OCI-LY3 (cell line): Measurements from ENCODE around the gene CDK5R2.

Source experiments
- H2AFZ ChIP-seq: fragments of 200-600, 300-600 bp; shearing (Covaris generic); 2 replicates; pipeline ENCODE4 v1.6.0; 2014; ENCODE audit warnings: antibody characterized with exemption, low read depth, low read length
- H3K27ac ChIP-seq: fragments of 200-600, 300-600 bp; sonication (generic); 2 replicates; pipeline ENCODE4 v1.5.1; 2014; ENCODE audit warnings: mild to moderate bottlenecking, low read length, moderate library complexity, mixed read lengths
- H3K27me3 ChIP-seq: fragments of 200-600, 300-600 bp; sonication (generic); 2 replicates; pipeline ENCODE4 v1.6.1; 2014; ENCODE audit warnings: low read depth, low read length, mixed read lengths
- H3K36me3 ChIP-seq: fragments of 200-600, 300-600 bp; sonication (generic); replicated peaks from 2 replicates; pipeline ENCODE3; 2014; ENCODE audit warnings: low read depth, low read length, mixed read lengths
- H3K4me1 ChIP-seq: fragments of 300-600, 200-600 bp; sonication (generic); 2 replicates; pipeline ENCODE4 v1.6.1; 2014; ENCODE audit warnings: low read length, mixed read lengths
- H3K4me2 ChIP-seq: fragments of 200-600, 300-600 bp; sonication (generic); 2 replicates; pipeline ENCODE4 v1.6.1; 2014; ENCODE audit warnings: low read length, mixed read lengths
- H3K4me3 ChIP-seq: fragments of 300-600, 200-600 bp; sonication (generic); 2 replicates; pipeline ENCODE4 v1.5.1; 2014; ENCODE audit warnings: antibody characterized with exemption, mild to moderate bottlenecking, low read length, moderate library complexity
- H3K79me2 ChIP-seq: fragments of 300-600, 200-600 bp; shearing (Covaris generic); 2 replicates; pipeline ENCODE4 v1.6.1; 2014; ENCODE audit warnings: mild to moderate bottlenecking, low read length, mixed read lengths
- H3K9ac ChIP-seq: fragments of 300-600, 200-600 bp; shearing (Covaris generic); 2 replicates; pipeline ENCODE4 v1.6.0; 2014; ENCODE audit warnings: mild to moderate bottlenecking, low read length, moderate library complexity
- H3K9me3 ChIP-seq: fragments of 200-600, 300-600 bp; shearing (Covaris generic); 2 replicates; pipeline ENCODE4 v1.6.1; 2014; ENCODE audit warnings: low read length, mixed read lengths; ENCODE audit not compliant: insufficient read depth
- H4K20me1 ChIP-seq: fragments of 200-600, 300-600 bp; sonication (generic); 2 replicates; pipeline ENCODE4 v1.6.1; 2016; ENCODE audit warnings: low read length, mixed read lengths; ENCODE audit not compliant: insufficient read depth
- CTCF ChIP-seq: fragments of 200-600, 300-600 bp; sonication (generic); IDR thresholded peaks from 2 replicates; pipeline ENCODE4 v1.5.1; 2014; ENCODE audit warnings: antibody characterized with exemption, low read length, low read depth
- EZH2phosphoT487 ChIP-seq: fragments of 200-600 bp; shearing (Covaris generic); IDR thresholded peaks from 2 replicates; pipeline ENCODE4 v1.6.1; 2018; ENCODE audit warnings: antibody characterized with exemption, mixed run types, low read depth

CDK5R2 gene

DNA sequence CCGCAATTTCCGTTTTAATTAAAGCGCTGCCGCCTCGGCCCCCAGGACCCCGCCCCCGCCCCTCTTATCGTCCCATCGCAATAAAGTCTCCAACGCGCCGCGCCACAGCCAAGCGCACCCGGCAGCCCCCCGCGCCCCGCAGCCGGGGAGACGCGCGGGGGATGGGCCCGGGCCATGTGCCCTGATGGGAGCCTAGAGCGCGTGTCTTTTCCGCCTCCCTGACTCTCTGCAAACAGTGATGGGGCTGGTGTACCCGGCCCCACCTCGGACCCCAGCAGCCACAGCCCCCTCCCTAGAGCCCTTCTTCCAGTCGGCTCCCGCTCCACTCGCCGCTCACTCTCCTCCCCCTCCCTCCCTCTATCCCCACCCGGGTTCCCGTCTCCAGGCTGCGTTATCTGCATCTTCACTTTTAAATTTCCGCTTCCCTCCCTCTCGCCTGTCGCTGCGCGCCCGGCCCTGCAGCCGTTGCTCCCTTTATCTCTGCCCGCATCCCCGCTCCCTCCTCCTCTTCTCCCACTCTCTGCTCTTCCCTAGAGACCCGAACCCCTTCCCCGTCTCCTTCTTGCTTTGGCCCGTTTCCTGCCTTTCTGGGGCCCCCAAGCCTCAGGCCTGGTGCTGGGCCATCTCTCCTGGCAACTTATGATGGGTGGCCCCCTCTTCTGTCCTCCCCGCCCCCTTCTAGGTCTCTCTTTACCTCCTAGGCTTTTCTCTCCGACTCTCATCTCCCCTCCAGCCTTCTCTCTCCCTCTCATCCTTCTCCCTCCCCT is 26.0 kb downstream of the CDK5R2 start:
- H3K9me3 ChIP-seq, result no peaks in the 10 kb centered on the region
- H3K27ac ChIP-seq, result no peak overlapping the region
- H3K79me2 ChIP-seq, result peaks cover 2% of the 10 kb centered on the region; the same call in 1 of the 2 replicates
- H3K4me3 ChIP-seq, result no peak overlapping the region
- H3K27me3 ChIP-seq, result no peaks in the 10 kb centered on the region
- no peaks in the 10 kb centered on the region for H4K20me1 ChIP-seq
- no peak overlapping the region for H3K9ac ChIP-seq
- H3K4me1 ChIP-seq, result no peaks in the 10 kb centered on the region
- H2AFZ ChIP-seq, result no peak overlapping the region
- no peaks in the 10 kb centered on the region for H3K36me3 ChIP-seq
- TF ChIP-seq EZH2phosphoT487 (no peak), CTCF (no peak)
- H3K4me2 ChIP-seq, result no peak overlapping the region

DNA sequence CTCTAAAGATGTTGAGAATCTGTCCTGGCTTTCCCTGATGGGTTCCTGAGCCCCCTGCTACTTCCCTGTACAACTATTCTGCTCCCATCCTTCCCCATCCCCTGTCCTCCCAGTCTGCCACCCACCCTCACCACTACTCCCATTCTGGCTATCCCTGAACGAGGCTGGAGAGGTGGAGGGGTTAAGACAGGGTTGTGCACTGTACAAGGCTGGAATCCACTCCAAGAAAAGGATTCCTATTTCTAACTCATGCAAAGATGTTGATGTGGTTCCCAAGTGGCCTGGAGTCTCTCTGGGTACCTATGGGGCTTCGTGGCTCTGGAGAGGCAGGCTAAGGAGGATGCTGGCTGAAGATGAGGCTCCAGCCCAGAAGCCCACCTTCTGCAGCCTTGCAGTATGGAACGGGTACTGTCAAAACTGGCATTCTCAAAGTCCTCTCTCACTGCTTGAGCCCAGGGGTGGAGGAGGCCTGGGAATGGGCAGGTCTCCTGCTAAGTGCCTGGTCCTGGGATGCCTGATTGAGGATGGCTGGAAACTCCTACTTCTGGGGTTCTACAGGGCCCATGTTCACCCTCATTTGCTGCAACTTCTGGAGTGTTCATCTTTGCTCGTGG is 26.8 kb downstream of the CDK5R2 start:
- no peak overlapping the region for H3K27ac ChIP-seq
- no peaks in the 10 kb centered on the region for H3K9me3 ChIP-seq
- no peaks in the 10 kb centered on the region for H3K4me1 ChIP-seq
- no peak overlapping the region for H2AFZ ChIP-seq
- H3K9ac ChIP-seq, result no peak overlapping the region
- no peaks in the 10 kb centered on the region for H3K36me3 ChIP-seq
- TF ChIP-seq CTCF (no peak), EZH2phosphoT487 (no peak)
- H3K27me3 ChIP-seq, result 0 out of 2 replicates have a peak, but pooled peaks cover 2% of the 10 kb centered on the region
- peaks cover 2% of the 10 kb centered on the region; the same call in 1 of the 2 replicates for H3K79me2 ChIP-seq
- H4K20me1 ChIP-seq, result no peaks in the 10 kb centered on the region
- no peak overlapping the region for H3K4me2 ChIP-seq
- H3K4me3 ChIP-seq, result no peak overlapping the region

GRCh38 chr2:218988164-218988563 is 28.7 kb downstream of the CDK5R2 start:
- no peak overlapping the region for H3K27ac ChIP-seq
- no peak overlapping the region for H3K9ac ChIP-seq

More at GRCh38 chr2:218988164-218988563, 28.7 kb downstream of the CDK5R2 start:
- TF ChIP-seq CTCF (no peak), EZH2phosphoT487 (no peak)
- Histone ChIP-seq H3K4me1 (no peaks in the 10 kb centered on the region), H3K9me3 (no peaks in the 10 kb centered on the region), H3K27me3 (0 out of 2 replicates have a peak, but pooled peaks cover 5% of the 10 kb centered on the region), H2AFZ (no peak overlapping the region), H3K79me2 (no peaks in the 10 kb centered on the region), H3K4me3 (no peak overlapping the region), H3K4me2 (no peak overlapping the region), H3K36me3 (no peaks in the 10 kb centered on the region), H4K20me1 (no peaks in the 10 kb centered on the region)
